RPMI8226 (cell line): Measurements from ENCODE around the gene CEACAM6.

Source experiments
- DNase-seq: peaks from one replicate; pipeline ENCODE4 v3.0.0-alpha.2; 2015

CEACAM6 gene

GRCh38 chr19:41799444-41800000 is 44.2 kb downstream of the CEACAM6 start:
- no peak for DNase-seq

DNA sequence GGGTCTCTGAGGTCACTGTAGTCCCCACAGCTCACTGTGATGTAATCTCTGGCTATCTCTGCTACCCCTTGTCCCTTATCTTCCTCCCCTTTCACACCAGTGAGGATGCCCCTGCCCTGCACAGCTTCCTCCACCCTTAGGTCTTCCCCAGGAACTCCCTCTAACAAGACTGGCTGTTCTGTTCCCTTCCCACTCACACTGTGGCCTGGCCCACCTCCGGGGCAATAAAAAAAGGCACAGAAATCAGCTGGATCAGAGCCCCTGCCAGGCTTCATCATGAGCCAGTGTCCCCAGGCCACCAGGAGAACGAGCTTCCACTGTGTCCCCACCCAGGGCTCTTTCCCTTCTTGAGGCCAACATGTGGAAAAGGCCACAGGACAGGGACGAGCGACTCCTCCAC is 45.7 kb downstream of the CEACAM6 start:
- DNase-seq = no peak

DNA sequence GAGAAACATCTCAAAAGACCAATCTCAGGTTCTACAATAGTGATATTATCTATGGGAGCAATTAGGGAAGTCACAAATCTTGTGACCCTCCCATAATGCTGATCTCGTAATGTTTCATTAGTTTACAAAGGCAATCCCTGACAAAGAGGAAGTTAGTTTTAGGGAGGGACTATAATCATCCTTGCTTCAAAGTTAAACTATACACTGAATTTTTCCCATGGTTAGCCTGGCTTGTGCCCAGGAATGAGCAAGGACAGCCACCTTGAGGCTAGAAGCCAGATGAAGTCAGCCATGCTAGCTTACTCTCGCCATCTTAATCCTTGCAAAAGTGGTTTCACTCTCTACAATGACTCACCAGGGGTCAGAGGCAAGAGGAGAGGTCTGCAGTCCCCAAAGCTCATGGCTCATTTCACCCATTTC is 46.5 kb downstream of the CEACAM6 start:
- DNase-seq = peak; percentile 13

DNA sequence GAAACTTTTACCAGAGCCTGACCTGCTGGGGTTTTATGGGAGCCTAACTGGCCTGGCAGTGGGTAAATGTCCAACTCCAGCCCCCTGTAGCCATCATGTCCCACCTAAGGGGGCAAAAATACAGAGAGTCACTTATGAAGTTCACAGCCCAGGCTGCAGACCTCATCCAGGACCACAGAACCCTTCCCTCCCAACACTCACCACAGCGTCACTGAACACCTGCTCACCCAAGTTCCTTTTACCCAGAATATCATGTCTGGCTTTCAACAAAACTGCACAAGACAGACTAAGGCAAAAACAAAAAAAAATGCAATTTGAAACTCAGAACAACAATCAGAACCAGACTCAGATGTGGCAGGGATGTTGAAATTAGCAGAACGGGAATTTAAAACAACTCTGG is 47.4 kb downstream of the CEACAM6 start:
- DNase-seq = no peak

DNA sequence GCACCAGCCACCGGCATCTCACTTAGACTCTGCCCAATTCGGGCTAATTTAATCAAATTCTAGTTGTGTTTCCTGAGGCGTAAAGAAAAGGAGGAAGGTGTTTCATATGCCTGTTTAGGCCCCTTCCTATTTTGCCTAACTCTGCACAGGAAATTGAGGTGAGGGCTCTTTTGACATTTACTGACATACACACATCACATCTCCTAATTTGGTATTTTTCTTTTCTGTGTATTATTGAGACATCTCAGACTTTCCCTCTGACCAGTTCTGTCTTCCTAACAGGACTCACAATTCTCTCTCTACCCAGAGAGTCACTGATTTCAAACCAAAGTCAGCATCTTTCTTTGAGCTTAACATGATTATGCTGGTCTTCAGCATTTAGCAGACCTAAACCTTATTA is 49.0 kb downstream of the CEACAM6 start:
- DNase-seq = no peak

DNA sequence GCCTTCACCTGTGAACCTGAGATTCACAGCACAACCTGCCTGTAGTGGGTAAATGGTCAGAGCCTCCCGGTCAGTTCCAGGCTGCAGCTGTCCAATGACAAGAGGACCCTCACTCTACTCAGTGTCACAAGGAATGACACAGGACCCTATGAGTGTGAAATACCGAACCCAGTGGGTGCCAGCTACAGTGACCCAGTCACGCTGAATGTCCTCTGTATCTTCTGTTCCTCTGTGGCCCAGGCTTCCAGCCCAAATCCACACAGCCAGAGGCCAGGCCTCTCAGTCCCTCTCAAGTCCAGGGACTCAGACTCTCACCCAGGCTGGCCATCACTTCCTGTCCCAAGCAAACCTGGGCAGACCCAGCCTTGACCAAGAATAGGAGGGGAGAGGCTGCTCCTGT is 51.8 kb downstream of the CEACAM6 start:
- DNase-seq = no peak

DNA sequence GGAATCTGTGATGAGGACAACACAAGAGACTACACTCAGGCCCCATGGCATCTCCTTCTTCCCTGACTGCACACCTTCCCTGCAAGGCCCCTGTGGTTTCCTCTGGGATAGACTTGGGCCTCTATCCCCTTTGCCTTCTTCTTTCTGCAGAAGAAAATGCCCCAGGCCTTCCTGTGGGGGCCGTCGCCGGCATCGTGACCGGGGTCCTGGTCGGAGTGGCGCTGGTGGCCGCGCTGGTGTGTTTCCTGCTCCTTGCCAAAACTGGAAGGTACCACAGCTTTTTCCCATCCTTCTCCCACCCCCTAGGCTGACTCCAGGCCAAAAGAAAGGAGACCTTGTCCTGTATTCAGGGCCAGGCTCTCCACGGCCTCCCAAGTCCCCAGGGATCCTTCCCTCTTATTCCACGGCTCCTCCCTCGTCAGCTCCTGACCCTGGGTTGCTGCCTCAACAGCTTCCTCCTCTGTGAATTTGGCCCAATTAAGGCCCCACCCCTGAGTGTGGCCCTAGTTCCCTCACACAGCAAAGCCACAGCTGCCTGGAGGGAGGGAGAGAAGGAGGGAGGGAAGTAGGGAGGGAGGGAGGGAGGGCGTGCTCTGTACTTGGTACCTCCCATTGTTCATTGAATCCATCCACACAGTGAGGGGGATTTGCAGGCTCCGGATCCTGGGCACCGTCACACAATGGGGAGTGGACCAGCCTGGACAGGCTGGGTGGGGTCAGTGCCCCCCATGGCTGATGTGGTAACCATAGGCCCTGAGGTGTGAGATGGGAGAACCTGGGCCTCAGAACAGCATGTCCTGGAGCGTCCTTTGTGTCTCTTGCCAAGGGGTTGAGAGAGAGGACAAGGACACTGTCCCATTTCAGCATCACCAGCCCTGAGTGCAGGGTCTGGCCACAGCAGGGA is 53.6 kb downstream of the CEACAM6 start:
- no peak for DNase-seq

DNA sequence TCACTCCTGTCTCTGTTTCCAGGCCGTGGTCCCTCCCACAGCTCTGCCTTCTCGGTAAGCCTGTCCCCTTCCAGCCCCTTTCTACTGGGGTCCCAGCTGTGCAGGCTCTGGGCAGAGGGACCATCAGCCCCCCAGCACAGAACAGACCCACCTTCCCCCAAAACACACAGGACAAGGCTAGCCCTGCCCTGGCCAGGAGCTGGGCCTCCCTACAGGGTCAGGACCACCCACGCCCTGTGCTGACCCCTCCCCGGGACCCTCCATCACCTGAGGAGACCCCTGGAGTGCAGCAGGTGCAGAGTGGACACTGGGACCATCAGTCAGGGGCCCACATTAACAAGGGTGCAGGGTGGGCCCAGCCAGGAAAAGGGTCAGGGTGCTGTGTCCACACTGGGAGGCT is 55.0 kb downstream of the CEACAM6 start:
- no peak for DNase-seq

- no peak for DNase-seq
Observed at GRCh38 chr19:41811036-41811435, 55.7 kb downstream of the CEACAM6 start.

DNA sequence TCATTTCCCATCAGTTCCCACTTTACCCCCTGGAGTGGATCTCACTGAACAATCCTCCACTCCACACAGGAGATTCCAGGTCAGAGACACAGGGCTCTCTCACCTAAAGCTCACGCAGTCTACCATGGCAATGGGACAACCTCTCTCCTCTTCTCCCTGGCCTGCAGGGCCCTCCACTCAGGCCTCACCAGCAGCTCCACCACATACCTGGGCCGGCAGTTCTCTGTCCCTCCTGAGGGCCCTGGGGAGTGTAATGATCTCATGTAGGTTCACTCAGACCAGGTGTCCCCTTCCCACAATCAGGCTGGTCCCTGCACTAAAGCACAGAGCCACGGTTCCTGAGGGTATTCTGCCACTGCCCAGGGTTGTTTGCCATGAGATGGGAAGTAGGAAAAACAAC is 56.7 kb downstream of the CEACAM6 start:
- DNase-seq = no peak

DNA sequence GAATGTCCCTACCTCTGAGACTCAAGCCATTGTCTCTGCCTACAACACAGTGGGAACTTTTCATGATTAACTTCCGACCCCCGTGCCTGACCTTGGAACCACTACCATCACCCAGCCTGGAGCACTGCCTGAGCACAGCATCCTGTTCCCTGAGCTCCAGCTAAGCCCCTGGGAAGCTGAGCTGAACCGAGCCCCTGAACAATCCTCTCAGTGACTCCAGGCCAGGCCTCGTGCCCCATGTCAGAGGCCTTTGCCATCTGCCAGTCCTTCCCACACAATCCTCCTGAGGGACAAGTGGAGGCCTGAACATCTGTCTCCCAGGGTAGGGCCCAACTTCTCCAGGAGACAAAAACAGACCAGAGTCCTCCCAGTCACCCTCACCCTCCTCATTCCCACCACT is 58.6 kb downstream of the CEACAM6 start:
- no peak for DNase-seq

DNA sequence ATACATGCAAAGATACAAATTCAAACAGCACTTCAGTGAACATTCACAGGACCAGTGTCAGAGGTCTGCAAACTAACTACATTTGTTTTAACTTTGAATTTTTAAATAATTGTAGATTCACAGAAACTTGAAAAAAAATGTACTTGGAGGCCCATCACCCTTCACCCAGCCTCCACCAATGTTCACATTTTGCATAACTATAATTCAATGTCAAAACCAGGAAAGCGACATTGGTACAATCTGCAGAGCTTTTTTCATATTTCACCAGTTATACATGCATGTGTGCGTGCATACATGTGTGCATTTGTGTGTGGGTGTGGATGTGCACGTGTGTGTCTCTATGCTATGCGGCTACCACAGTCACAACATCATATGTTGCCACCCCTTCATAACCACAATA is 60.0 kb downstream of the CEACAM6 start:
- no peak for DNase-seq

- DNase-seq = no peak
Observed at GRCh38 chr19:41816761-41817160, 61.4 kb downstream of the CEACAM6 start.

DNA sequence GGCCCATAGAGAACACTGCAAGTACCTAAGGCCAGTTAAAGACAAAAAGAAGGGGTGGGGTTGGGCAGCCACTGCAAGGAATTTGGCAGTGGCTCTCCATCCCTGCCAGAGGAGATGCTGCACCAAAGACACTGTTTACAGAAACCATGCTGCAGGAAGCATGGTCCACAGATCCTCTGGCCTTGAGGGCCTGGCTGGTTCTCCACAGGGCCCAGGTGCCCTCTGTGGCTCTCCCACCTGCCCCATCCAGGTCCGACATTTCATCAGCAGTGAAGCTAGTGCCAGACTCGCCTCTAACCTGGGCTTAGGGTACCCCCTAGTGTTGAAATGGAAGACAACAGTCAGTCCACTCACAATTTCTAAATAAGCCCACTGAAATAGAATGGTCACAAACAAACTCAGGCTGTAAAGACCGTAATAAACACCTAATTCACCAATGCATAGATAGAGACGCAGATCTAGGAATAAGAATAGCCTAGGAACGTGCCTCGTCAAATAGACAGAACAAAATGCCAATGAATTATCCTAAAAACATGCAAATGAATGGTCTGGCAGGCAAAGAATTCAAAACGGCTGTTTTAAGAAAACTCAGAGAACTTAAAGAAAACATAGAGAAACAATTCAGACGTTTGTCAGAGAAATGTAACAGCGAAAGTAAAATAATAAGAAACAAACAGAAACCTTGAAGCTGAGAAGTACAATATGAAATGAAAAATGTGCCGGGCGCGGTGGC is 65.8 kb downstream of the CEACAM6 start:
- peak; percentile 55 for DNase-seq
